Measurements from ENCODE around the gene RFC5. TPM values are rescaled to one million over a fixed set of nuclear protein-coding genes. Genes with fewer than 3 reads are reported as not detected.

RFC5 gene
- total RNA-seq, 4 donors from 2014 or later: 7.3 to 13.5 (median 9.0) TPM

GRCh38 chr12:118044075-118044474 lies 27.6 kb downstream of the RFC5 start:
- ATAC-seq: no peak
- no peak overlapping the region for H3K27ac ChIP-seq
- TF ChIP-seq POLR2AphosphoS5 (IDR thresholded peaks at IDR 0.05) (no peak), EP300 (IDR thresholded peaks at IDR 0.05) (no peak), POLR2A (IDR thresholded peaks at IDR 0.05) (no peak)
- TF ChIP-seq, protein P1, sequence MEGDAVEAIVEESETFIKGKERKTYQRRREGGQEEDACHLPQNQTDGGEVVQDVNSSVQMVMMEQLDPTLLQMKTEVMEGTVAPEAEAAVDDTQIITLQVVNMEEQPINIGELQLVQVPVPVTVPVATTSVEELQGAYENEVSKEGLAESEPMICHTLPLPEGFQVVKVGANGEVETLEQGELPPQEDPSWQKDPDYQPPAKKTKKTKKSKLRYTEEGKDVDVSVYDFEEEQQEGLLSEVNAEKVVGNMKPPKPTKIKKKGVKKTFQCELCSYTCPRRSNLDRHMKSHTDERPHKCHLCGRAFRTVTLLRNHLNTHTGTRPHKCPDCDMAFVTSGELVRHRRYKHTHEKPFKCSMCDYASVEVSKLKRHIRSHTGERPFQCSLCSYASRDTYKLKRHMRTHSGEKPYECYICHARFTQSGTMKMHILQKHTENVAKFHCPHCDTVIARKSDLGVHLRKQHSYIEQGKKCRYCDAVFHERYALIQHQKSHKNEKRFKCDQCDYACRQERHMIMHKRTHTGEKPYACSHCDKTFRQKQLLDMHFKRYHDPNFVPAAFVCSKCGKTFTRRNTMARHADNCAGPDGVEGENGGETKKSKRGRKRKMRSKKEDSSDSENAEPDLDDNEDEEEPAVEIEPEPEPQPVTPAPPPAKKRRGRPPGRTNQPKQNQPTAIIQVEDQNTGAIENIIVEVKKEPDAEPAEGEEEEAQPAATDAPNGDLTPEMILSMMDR (IDR thresholded peaks at IDR 0.05): no peak
- H3K4me1 ChIP-seq: no peaks in the 10 kb centered on the region
- WGBS, 2 donors (ENCODE audit: low coverage in 1 of 2): 80 to 89% methylated on average over 1 to 2 of the region's 2 CpGs
- H3K9me3 ChIP-seq: no peaks in the 10 kb centered on the region
- no peaks in the 10 kb centered on the region for H3K27me3 ChIP-seq
- no peak overlapping the region for H3K4me3 ChIP-seq
- peaks cover 0 to 96% of the 10 kb centered on the region in 2 donors for H3K36me3 ChIP-seq

- Histone ChIP-seq H3K9me3 (no peaks in the 10 kb centered on the region), H3K36me3 (peaks cover 0 to 96% of the 10 kb centered on the region in 2 donors), H3K4me1 (no peaks in the 10 kb centered on the region), H3K27me3 (no peaks in the 10 kb centered on the region), H3K4me3 (no peak overlapping the region), H3K27ac (no peak overlapping the region)
- 86 to 97% methylated on average over 7 to 8 of the region's 8 CpGs for WGBS, 2 donors (ENCODE audit: low coverage in 1 of 2)
- no peak for ATAC-seq
- TF ChIP-seq EP300 (IDR thresholded peaks at IDR 0.05): no peak
- TF ChIP-seq, protein P1 (IDR thresholded peaks at IDR 0.05): no peak
Observed at GRCh38 chr12:118044577-118044976, 28.1 kb downstream of the RFC5 start.

DNA sequence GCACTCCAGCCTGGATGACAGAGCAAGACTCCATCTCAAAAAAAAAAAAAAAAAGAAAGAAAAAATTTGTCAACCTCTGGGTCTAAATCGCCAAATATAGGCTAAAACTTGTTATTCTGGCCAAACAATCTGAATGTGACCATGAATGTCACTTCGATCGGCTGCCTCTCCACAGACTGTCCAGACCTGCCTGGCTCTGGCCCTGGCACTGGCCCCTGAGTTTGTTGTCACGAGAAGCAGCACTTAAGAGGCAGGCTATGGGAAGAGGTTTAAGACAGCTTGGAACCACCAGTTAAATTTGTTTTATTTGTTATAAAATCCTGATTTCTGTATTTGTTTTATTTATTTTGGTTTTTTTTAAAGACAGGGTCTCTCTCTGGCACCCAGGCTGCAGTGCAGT lies 29.9 kb downstream of the RFC5 start:
- Histone ChIP-seq H3K27ac (no peak overlapping the region), H3K4me1 (peaks cover 0 to 3% (median 0%) of the 10 kb centered on the region in 3 donors), H3K9me3 (no peaks in the 10 kb centered on the region), H3K4me3 (no peak overlapping the region), H3K36me3 (peaks cover 0 to 96% of the 10 kb centered on the region in 2 donors), H3K27me3 (no peaks in the 10 kb centered on the region)
- WGBS, 2 donors (ENCODE audit: low coverage in 1 of 2): 96 to 100% methylated on average over 4 of the region's 4 CpGs
- no peak for ATAC-seq
- TF ChIP-seq, protein P1 (IDR thresholded peaks at IDR 0.05): no peak
- TF ChIP-seq EP300 (IDR thresholded peaks at IDR 0.05) (no peak), POLR2A (IDR thresholded peaks at IDR 0.05) (no peak), POLR2AphosphoS5 (IDR thresholded peaks at IDR 0.05) (no peak)

GRCh38 chr12:118050972-118051910 lies 34.7 kb downstream of the RFC5 start:
- H3K36me3 ChIP-seq: peaks cover 0 to 55% of the 10 kb centered on the region in 2 donors
- WGBS, 2 donors (ENCODE audit: low coverage in 1 of 2): 67 to 95% methylated on average over 6 to 11 of the region's 12 CpGs
- no peaks in the 10 kb centered on the region for H3K27me3 ChIP-seq
- H3K27ac ChIP-seq: peak overlapping the region in 2 of 4 donors; percentile 52 to 75
- ATAC-seq: no peak
- TF ChIP-seq, protein P1 (IDR thresholded peaks at IDR 0.05): peak in 1 of 4 experiments; percentile 13
- no peak for TF ChIP-seq POLR2AphosphoS5 (IDR thresholded peaks at IDR 0.05)
- H3K4me1 ChIP-seq: peaks cover 11 to 48% (median 14%) of the 10 kb centered on the region in 3 donors
- H3K4me3 ChIP-seq: no peak overlapping the region
- H3K9me3 ChIP-seq: no peaks in the 10 kb centered on the region

Measured in gastroesophageal sphincter (tissue), 4 donors.